Fibroblast of the aortic adventitia (primary cell): Measurements from ENCODE around the gene MKLN1. TPM values are rescaled to one million over a fixed set of nuclear protein-coding genes. Genes with fewer than 3 reads are reported as not detected.
A peak's percentile ranks its signal among the peaks of the same experiment; 100 is the strongest.
"Not testable (repeated sequence)": the region's sequence is repeated elsewhere in the genome, so short reads cannot be mapped to it uniquely, and the experiment has no call there.

ENCODE experiments used
- DNase-seq: peaks from one replicate; pipeline ENCODE4 v3.0.0-alpha.2; 2010; ENCODE audit warnings: low read depth
- H3K4me3 ChIP-seq: 2 replicates; pipeline ENCODE4 v1.5.1; 2011; ENCODE audit warnings: low read depth, mild to moderate bottlenecking, control low read depth, low read length, moderate library complexity
- total RNA-seq: library from RNA; depleted of rRNA; stranded (reverse); fragments of >200 nt; gene quantifications from 2 replicates; pipeline ENCODE4 v1.2.3, GENCODE V29; 2012; ENCODE audit warnings: low replicate concordance
- TF ChIP-seq, protein P1 (sequence below): IDR thresholded peaks from 2 replicates; pipeline ENCODE4 v1.5.1; 2011; ENCODE audit warnings: mild to moderate bottlenecking, low read length, control low read depth, inconsistent platforms; ENCODE audit not compliant: insufficient read depth

The MKLN1 gene
- total RNA-seq, 1 donor, result 71.9 TPM

DNA sequence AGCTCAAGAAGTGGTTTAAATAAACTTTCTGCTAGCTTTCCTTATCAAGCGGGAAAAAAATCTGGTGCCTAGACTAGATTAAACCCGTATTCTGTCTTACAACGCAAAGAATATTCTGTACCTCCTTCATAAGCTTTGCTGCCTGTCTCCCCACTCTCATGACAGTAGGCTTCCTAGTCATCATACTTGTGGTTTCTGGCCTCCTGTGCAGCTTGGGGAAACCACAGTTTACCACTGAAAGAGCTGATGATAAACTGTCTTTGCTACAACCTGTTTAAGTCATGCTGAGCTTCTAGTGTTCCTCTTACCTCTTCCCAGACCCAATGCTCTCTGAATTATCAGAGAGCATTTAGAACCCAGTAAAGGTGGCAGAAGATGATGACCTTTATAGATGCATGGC is 173.7 kb downstream of the MKLN1 start:
- TF ChIP-seq, protein P1, sequence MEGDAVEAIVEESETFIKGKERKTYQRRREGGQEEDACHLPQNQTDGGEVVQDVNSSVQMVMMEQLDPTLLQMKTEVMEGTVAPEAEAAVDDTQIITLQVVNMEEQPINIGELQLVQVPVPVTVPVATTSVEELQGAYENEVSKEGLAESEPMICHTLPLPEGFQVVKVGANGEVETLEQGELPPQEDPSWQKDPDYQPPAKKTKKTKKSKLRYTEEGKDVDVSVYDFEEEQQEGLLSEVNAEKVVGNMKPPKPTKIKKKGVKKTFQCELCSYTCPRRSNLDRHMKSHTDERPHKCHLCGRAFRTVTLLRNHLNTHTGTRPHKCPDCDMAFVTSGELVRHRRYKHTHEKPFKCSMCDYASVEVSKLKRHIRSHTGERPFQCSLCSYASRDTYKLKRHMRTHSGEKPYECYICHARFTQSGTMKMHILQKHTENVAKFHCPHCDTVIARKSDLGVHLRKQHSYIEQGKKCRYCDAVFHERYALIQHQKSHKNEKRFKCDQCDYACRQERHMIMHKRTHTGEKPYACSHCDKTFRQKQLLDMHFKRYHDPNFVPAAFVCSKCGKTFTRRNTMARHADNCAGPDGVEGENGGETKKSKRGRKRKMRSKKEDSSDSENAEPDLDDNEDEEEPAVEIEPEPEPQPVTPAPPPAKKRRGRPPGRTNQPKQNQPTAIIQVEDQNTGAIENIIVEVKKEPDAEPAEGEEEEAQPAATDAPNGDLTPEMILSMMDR, result no peak
- DNase-seq, result peak; percentile 43
- H3K4me3 ChIP-seq, result no peak overlapping the region

DNA sequence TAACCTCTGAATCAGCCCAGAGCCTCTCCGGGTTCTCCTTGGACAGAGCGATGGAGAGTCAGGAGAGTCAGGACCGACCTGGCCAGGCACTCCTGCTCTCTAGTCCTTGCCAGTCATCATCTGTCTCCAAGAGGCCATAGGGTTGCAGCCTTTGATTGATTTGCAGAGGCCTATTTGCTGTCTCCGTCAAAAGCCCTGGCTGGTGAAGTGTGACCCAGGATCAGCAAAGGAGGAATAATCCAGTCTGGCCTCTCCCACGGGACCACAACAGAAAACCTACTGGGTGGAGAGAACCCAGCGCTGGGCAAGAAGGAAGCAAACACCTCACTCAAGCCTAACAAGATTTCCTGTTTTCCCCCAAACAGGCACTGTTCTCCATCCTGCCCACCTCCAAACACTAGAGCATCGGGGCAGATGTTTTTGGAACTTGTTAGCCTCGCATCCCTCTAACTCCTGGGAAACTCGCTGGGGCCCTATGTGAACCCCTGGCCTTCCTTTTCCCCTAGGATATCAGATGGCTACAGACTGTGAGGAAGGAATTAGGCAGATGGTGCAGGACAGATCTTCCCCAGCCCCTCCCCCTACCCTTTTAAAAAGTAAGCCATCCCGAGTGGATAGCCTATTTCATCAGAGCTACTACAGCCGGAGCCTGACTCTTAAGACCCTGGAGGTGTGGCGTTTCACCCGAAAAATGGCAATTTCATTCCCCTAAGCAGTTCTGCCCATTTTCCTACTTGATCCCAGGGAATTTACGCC is 174.4 kb downstream of the MKLN1 start:
- DNase-seq, result no peak
- no peak overlapping the region for H3K4me3 ChIP-seq
- TF ChIP-seq, protein P1, result no peak

DNA sequence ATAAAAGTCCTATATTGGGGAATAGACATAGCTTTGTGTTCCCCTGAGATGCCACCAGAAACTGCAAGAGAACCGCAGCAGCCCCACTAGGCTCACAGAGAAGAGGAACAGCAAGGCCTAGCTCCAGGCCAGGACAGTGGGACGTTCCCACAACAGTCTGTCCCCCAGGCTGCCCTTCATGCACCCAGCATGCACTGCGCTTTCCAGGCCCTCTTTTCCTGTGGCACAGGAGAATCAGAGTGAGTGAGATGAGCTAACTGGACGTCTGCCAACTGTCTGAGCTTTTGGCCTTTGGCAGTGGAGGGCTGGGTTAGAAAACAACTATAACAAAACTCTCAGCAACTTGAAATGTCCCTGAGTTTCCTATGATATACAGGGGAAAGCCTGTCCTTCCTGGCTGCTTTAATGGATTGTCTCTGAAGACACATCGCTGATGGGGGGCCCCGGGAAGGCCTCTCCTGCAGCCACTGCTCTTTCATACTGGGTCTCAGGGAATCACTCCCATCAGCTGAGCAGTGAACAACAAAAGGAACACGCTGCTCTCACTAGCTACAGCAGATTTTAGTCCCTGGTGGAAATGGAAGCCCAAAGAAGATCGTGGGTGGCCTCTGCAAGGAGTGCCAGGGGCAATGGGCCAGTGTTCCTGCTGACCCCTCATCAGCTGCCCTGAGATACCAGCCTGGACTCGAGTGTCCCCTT is 175.3 kb downstream of the MKLN1 start:
- peak; percentile 32 for DNase-seq
- TF ChIP-seq, protein P1, result no peak
- no peak overlapping the region for H3K4me3 ChIP-seq

DNA sequence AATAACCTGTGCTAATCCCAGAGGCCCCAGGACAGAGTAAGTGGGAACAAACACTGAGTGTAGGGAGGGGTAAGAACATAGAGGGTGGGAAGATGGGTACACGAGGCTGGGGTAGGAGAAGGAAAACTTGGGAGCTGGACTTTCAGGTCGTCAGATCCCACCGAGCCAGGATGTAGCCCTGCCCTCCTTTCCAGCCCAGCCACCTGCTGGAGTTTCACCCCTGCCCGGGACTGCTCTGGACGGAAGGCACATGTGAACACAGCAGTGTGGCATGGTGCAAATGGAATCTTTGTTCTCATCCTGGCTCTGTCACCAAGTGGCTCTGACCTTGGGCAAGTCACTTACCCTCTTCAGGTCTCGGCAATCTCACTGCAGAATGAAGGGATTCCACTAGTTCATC is 176.0 kb downstream of the MKLN1 start:
- no peak for DNase-seq
- TF ChIP-seq, protein P1, result no peak
- no peak overlapping the region for H3K4me3 ChIP-seq

DNA sequence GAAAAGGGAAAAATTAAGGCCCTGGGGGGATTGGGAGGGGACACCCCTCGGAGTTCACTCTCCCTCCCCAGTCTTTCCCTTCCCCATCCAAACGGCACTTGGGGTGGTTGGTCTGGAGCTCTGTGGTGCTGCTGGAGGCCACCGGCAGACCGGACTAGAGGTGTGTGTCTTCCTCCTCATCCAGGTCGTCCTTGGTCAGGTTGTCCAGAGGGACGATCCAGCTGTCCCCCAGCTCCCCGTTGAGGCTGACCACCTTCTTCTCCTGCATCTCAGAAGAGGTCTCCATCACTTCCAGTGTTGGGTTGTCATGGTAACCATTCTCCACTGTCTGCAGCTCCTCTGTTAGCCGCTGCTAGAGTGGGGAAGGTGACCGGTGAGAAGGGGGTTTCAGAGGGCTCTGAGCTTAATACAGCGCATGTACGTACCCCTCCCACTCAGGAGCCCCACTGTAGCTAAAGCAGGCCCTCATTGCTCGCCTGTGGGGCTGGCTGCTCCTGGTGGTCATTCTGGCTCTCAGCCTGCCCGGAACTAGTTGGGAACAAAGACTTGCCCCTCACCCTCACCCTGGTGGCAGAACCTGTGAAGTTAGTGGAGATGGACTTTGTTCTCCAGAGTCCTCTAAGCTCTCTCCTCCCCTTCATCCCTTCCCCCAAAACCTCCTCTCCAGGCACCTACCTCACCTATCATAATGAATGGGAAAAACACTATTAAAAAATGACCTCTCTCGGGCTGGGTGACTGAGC is 176.7 kb downstream of the MKLN1 start:
- TF ChIP-seq, protein P1, result no peak
- DNase-seq, result no peak
- H3K4me3 ChIP-seq, result no peak overlapping the region

DNA sequence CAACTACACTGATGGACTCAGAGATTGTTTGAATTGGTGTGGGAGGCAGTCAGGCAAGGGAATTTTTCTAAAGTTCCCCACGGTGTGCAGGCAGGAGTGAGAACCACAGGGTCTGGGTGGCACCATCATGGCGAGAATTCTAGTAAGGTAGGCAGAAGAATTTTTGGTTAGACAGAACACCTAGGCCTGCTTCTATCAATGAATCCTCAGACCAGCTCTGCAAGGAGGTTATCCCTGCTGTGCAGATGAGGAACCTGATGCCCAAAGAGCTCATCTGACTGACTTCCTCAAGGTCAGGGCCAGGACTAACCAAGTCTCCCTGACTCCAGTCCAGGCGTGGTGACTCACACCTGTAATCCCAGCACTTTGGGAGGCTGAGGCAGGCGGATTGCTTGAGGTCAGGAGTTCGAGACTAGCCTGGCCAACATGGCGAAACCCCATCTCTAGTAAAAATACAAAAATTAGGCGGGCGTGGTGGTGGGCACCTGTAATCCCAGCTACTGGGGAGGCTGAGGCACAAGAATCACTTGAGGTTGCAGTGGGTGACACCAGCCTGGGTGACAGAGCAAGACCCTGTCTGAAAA is 177.5 kb downstream of the MKLN1 start:
- H3K4me3 ChIP-seq, DNase-seq: not testable (repeated sequence)
